Mucosa of rectum (tissue), 2 donors: ENCODE results near the gene UBE2Q1.
"Not testable (repeated sequence)": the region's sequence is repeated elsewhere in the genome, so short reads cannot be mapped to it uniquely, and the experiment has no call there.

Experiments used
- H3K27ac ChIP-seq, 2 donors: one replicate each; pipeline ENCODE4 v1.7.0; 2013; ENCODE audit warnings: inconsistent platforms in 2 of 2, low read depth in 2 of 2, low read length in 2 of 2
- H3K27me3 ChIP-seq, 2 donors: one replicate each; pipeline ENCODE4 v1.7.0; 2013; ENCODE audit warnings: low read length in 2 of 2; ENCODE audit not compliant: control insufficient read depth in 2 of 2, insufficient read depth in 2 of 2
- H3K36me3 ChIP-seq, 2 donors: one replicate each; pipeline ENCODE4 v1.7.0; 2013; ENCODE audit warnings: low read length in 2 of 2; ENCODE audit not compliant: control insufficient read depth in 2 of 2, insufficient read depth in 2 of 2
- H3K4me1 ChIP-seq, 2 donors: one replicate each; pipeline ENCODE4 v1.7.0; 2013; ENCODE audit warnings: low read length in 2 of 2, mild to moderate bottlenecking in 1 of 2; ENCODE audit not compliant: control insufficient read depth in 2 of 2, insufficient read depth in 2 of 2
- H3K4me3 ChIP-seq, 2 donors: one replicate each; pipeline ENCODE4 v1.7.0; 2013; ENCODE audit warnings: low read length in 2 of 2
- H3K9ac ChIP-seq, 2 donors: one replicate each; pipeline ENCODE4 v1.7.0; 2013; ENCODE audit warnings: low read length in 2 of 2, low read depth in 1 of 2, mild to moderate bottlenecking in 1 of 2
- H3K9me3 ChIP-seq, 2 donors: one replicate each; pipeline ENCODE4 v1.7.0; 2013; ENCODE audit warnings: low read length in 2 of 2; ENCODE audit not compliant: control insufficient read depth in 2 of 2
- donor health status: healthy.
- donor health status: Normal muscosa, but diverticular disease.

Gene UBE2Q1

GRCh38 chr1:154541231-154541630 lies 17.2 kb downstream of the UBE2Q1 start:
- no peaks in the 10 kb centered on the region for H3K36me3 ChIP-seq
- H3K27me3 ChIP-seq: peaks cover 0 to 2% of the 10 kb centered on the region in 2 donors
- H3K27ac ChIP-seq: no peak overlapping the region
- H3K9ac ChIP-seq: no peak overlapping the region
- H3K9me3 ChIP-seq: no peaks in the 10 kb centered on the region
- no peak overlapping the region for H3K4me3 ChIP-seq
- no peaks in the 10 kb centered on the region for H3K4me1 ChIP-seq

- Histone ChIP-seq H3K4me3 (no peak overlapping the region), H3K27me3 (peaks cover 0 to 2% of the 10 kb centered on the region in 2 donors), H3K4me1 (no peaks in the 10 kb centered on the region), H3K9ac (no peak overlapping the region), H3K27ac (no peak overlapping the region), H3K9me3 (no peaks in the 10 kb centered on the region), H3K36me3 (no peaks in the 10 kb centered on the region)
Observed at GRCh38 chr1:154539486-154540483, 18.7 kb downstream of the UBE2Q1 start.

DNA sequence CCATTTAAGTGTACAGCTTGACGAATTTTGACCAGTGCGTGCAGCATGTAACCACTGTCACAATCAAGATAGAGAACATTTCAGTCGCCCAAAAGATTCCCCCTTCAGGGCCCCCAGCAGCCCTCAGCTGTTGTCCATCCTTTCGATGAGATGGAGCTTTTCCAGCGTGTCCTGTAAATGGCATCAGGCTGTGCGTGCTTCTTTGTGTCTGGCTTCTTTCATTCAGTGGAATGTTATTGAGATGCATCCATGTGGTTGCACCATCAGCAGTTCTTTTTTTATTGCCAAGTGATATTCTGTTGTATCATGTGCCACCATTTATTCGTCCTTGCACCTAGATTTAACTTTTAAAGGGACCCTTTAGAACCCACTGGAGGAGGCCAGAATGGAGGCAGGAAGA lies 21.9 kb downstream of the UBE2Q1 start:
- Histone ChIP-seq H3K9ac (no peak overlapping the region), H3K36me3 (no peaks in the 10 kb centered on the region), H3K4me1 (no peaks in the 10 kb centered on the region), H3K9me3 (no peaks in the 10 kb centered on the region), H3K27ac (no peak overlapping the region), H3K27me3 (no peaks in the 10 kb centered on the region), H3K4me3 (no peak overlapping the region)

DNA sequence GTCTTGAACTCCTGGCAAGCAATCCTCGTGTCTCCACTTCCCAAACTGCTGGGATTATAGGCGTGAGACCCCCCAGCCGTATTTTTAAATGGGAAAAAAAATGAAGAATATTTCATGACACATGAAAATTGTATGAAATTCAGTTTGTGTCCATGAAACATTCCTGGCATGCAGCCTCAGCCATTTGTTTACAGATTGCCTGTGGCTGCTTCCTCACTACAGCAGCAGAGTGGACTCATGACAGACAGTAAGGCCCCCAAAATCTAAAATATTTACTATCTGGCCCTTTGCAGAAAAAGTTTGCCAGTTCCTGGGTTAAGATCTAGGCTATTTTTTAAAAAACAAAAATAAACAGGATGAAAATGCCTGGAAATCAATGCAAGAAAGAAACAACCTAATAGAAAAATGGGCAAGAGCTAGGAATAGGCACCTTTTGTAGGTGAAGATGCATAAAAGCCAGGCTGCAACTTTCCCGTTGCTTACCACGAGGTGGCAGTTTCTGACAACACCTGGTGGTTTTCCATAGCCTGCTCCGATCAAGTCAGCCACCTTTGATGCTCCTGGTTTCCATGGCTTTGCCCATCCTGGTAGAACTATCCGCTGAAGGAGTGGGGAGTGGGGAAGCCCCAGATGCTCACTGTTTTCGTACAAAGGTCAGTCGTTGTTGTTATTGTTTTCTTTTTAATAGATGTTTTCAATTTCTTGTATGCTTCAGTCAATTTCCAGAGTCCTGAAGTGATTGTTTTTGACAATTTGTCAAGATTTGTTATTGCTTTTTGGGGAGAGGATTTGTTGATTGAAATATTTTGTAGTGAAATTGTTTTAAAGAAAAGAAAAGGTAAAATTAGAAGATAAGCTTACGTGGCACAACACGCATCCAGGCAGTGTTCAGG lies 24.3 kb downstream of the UBE2Q1 start:
- no peak overlapping the region for H3K9ac ChIP-seq
- H3K27ac ChIP-seq: no peak overlapping the region
- no peaks in the 10 kb centered on the region for H3K4me1 ChIP-seq
- H3K9me3 ChIP-seq: no peaks in the 10 kb centered on the region
- H3K4me3 ChIP-seq: no peak overlapping the region
- H3K27me3 ChIP-seq: no peaks in the 10 kb centered on the region
- H3K36me3 ChIP-seq: no peaks in the 10 kb centered on the region

GRCh38 chr1:154531950-154532349 lies 26.5 kb downstream of the UBE2Q1 start:
- not testable (repeated sequence) for H3K4me3 ChIP-seq, H3K9ac ChIP-seq, H3K27me3 ChIP-seq, H3K9me3 ChIP-seq, H3K27ac ChIP-seq, H3K36me3 ChIP-seq, H3K4me1 ChIP-seq

DNA sequence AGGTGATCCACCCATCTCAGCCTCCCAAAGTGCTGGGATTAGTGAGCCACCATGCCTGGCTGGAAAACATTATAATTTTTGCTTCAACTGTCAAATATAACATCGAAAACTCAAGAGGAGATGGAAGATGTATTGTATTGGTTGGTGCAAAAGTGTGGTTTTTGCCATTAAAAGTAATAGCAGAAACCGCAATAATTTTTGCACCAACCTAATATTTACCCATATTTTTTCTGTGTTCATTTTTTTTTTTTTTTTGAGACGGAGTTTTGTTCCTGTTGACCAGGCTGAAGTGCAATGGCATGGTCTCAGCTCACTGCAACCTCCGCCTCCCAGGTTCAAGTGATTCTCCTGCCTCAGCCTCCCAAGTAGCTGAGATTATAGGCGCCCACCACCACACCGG lies 29.2 kb downstream of the UBE2Q1 start:
- Histone ChIP-seq H3K27me3 (no peaks in the 10 kb centered on the region), H3K4me3 (no peak overlapping the region), H3K4me1 (no peaks in the 10 kb centered on the region)

DNA sequence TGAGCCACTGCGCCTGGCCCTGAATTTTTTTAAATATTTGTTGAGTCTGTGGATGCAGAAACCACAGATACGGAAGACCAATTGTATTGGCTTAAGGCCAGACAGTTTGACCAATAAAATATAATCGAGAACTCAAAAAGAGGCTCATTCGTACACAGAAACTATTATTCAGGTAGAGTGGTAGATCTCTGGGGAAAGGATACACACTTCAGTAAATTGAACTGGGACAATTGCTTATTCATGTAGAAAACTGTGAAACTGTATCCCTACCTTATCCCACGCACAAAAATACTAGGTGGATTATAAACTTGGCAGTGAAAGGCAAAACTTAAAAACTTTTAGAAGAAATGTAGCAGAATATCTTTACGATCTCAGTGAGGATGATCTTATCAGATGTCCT lies 31.3 kb downstream of the UBE2Q1 start:
- Histone ChIP-seq H3K27ac (no peak overlapping the region), H3K4me1 (no peaks in the 10 kb centered on the region), H3K36me3 (no peaks in the 10 kb centered on the region), H3K9me3 (no peaks in the 10 kb centered on the region), H3K9ac (no peak overlapping the region), H3K4me3 (no peak overlapping the region), H3K27me3 (peaks cover 0 to 3% of the 10 kb centered on the region in 2 donors)

More for the DNA sequence above, 29.2 kb downstream of the UBE2Q1 start:
- Histone ChIP-seq H3K9ac (no peak overlapping the region), H3K27ac (no peak overlapping the region), H3K36me3 (no peaks in the 10 kb centered on the region), H3K9me3 (no peaks in the 10 kb centered on the region)

- Histone ChIP-seq H3K9ac (no peak overlapping the region), H3K4me3 (no peak overlapping the region), H3K4me1 (no peaks in the 10 kb centered on the region), H3K27me3 (peaks cover 0 to 4% of the 10 kb centered on the region in 2 donors), H3K27ac (no peak overlapping the region), H3K36me3 (no peaks in the 10 kb centered on the region), H3K9me3 (no peaks in the 10 kb centered on the region)
Observed at GRCh38 chr1:154524881-154525280, 33.6 kb downstream of the UBE2Q1 start.

- Histone ChIP-seq H3K9ac (no peak overlapping the region), H3K4me3 (no peak overlapping the region), H3K27me3 (peaks cover 0 to 4% of the 10 kb centered on the region in 2 donors), H3K9me3 (no peaks in the 10 kb centered on the region), H3K27ac (no peak overlapping the region), H3K4me1 (no peaks in the 10 kb centered on the region), H3K36me3 (no peaks in the 10 kb centered on the region)
Observed at GRCh38 chr1:154521695-154522094, 36.8 kb downstream of the UBE2Q1 start.

DNA sequence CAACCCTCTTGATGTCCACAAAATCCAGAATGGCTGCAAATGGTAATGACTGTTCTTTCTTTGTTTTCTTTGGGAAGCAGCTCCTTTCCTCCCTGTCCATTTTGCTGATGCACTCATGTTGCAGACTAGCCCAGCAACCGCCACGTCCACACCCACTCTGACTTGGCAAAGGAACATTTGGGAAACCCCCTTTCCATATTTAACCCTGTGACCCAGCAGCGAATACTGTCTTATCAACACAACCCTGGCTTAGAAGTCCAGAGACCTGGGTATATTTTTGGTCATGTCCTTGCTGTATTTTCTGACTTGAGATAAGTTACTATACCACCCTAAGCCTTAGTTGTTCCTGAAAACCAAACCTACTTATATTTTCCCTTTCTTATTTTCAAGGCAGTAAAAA lies 38.1 kb downstream of the UBE2Q1 start:
- Histone ChIP-seq H3K9ac (no peak overlapping the region), H3K27me3 (peaks cover 0 to 4% of the 10 kb centered on the region in 2 donors), H3K27ac (no peak overlapping the region), H3K4me3 (no peak overlapping the region), H3K4me1 (no peaks in the 10 kb centered on the region), H3K9me3 (no peaks in the 10 kb centered on the region), H3K36me3 (no peaks in the 10 kb centered on the region)
